ENCODE measurements around the gene CD180.

DNA sequence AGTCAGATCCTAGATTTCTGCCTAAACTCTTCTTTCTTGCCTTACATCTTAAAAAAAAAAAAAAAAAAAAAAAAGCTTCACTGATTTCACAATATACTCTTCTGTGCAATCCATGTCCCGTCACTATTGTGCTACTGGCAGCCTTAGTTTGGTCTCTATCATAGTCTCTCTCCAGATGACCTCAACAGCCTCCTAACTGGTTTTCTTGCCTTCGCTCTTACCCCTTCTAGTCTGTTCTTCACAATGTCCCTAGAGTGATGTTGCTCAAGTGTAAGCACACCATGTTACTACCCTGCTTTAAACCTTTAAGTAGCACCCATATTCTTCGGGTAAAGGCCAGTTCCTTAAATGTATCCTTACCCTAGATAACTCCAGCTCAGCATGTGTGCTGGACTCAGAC lies 25.8 kb downstream of the CD180 start:
- TF ChIP-seq EZH2phosphoT487 (IDR thresholded peaks at IDR 0.05; ENCODE audit: low read length), result no peak
- TF ChIP-seq EZH2 (optimal IDR thresholded peaks at IDR 0.05; ENCODE audit: low read depth, low read length), result no peak

Data from MM.1S (cell line).